Measurements from ENCODE around the gene UHRF2. TPM values are rescaled to one million over a fixed set of nuclear protein-coding genes. Genes with fewer than 3 reads are reported as not detected.
A peak's percentile ranks its signal among the peaks of the same experiment; 100 is the strongest.

Gene UHRF2
- total RNA-seq, 1 donor from 2014 or later, result 61.2 TPM

- H3K27ac Mint-ChIP-seq, result no peak overlapping the region
These were observed 46.7 kb downstream of the UHRF2 start for GRCh38 chr9:6459718-6460117.

GRCh38 chr9:6460189-6460768, 47.3 kb downstream of the UHRF2 start:
- Mint-ChIP-seq H3K27ac (no peak overlapping the region), H3K4me1 (no peaks in the 10 kb centered on the region), H3K27me3 (ENCODE audit: low read depth) (no peaks in the 10 kb centered on the region), H3K36me3 (peaks cover 40% of the 10 kb centered on the region), H3K4me3 (no peak overlapping the region), H3K9me3 (peaks cover 26% of the 10 kb centered on the region)
- DNase-seq (ENCODE audit: low spot score in 2 of 2, unreplicated experiment in 2 of 2), result no peak
- TF ChIP-seq CTCF (IDR thresholded peaks at IDR 0.05; ENCODE audit: unreplicated experiment), result no peak

More at GRCh38 chr9:6459718-6460117, 46.7 kb downstream of the UHRF2 start:
- peaks cover 39% of the 10 kb centered on the region for H3K36me3 Mint-ChIP-seq
- H3K4me3 Mint-ChIP-seq, result no peak overlapping the region
- TF ChIP-seq CTCF (IDR thresholded peaks at IDR 0.05; ENCODE audit: unreplicated experiment), result no peak
- H3K9me3 Mint-ChIP-seq, result peaks cover 26% of the 10 kb centered on the region
- no peaks in the 10 kb centered on the region for H3K4me1 Mint-ChIP-seq
- no peaks in the 10 kb centered on the region for H3K27me3 Mint-ChIP-seq (ENCODE audit: low read depth)
- DNase-seq (ENCODE audit: low spot score in 2 of 2, unreplicated experiment in 2 of 2), result no peak

- H3K4me3 Mint-ChIP-seq, result no peak overlapping the region
- H3K4me1 Mint-ChIP-seq, result peaks cover under 1% of the 10 kb centered on the region
- peaks cover 30% of the 10 kb centered on the region for H3K36me3 Mint-ChIP-seq
- no peak for DNase-seq (ENCODE audit: low spot score in 2 of 2, unreplicated experiment in 2 of 2)
- no peak overlapping the region for H3K27ac Mint-ChIP-seq
- TF ChIP-seq CTCF (IDR thresholded peaks at IDR 0.05; ENCODE audit: unreplicated experiment), result no peak
- H3K9me3 Mint-ChIP-seq, result peaks cover 21% of the 10 kb centered on the region
- H3K27me3 Mint-ChIP-seq (ENCODE audit: low read depth), result no peaks in the 10 kb centered on the region
These were observed 48.6 kb downstream of the UHRF2 start for GRCh38 chr9:6461619-6462018.

GRCh38 chr9:6467006-6467625, 54.1 kb downstream of the UHRF2 start:
- Mint-ChIP-seq H3K4me3 (no peak overlapping the region), H3K9me3 (no peaks in the 10 kb centered on the region), H3K4me1 (peaks cover 4% of the 10 kb centered on the region), H3K36me3 (peaks cover 8% of the 10 kb centered on the region), H3K27ac (peak overlapping the region; percentile 30), H3K27me3 (ENCODE audit: low read depth) (no peaks in the 10 kb centered on the region)
- DNase-seq (ENCODE audit: low spot score in 2 of 2, unreplicated experiment in 2 of 2), result no peak
- TF ChIP-seq CTCF (IDR thresholded peaks at IDR 0.05; ENCODE audit: unreplicated experiment), result no peak

- DNase-seq (ENCODE audit: low spot score in 2 of 2, unreplicated experiment in 2 of 2), result no peak
- no peak for TF ChIP-seq CTCF (IDR thresholded peaks at IDR 0.05; ENCODE audit: unreplicated experiment)
- Mint-ChIP-seq H3K27me3 (ENCODE audit: low read depth) (no peaks in the 10 kb centered on the region), H3K4me1 (peaks cover 4% of the 10 kb centered on the region), H3K9me3 (no peaks in the 10 kb centered on the region), H3K36me3 (peaks cover 9% of the 10 kb centered on the region), H3K27ac (no peak overlapping the region), H3K4me3 (no peak overlapping the region)
These were observed 58.3 kb downstream of the UHRF2 start for GRCh38 chr9:6471231-6471850.
